ENCODE results near the gene SPIB.
A peak's percentile ranks its signal among the peaks of the same experiment; 100 is the strongest.

Gene SPIB

GRCh38 chr19:50418176-50419021, at the start of gene SPIB:
SPIB (plus strand) TSS chr19:50418938; CDS start chr19:50418963, 25 bp downstream.
- peaks cover 13% of the 10 kb centered on the region for H3K36me3 Mint-ChIP-seq (ENCODE audit: low read depth)
- H3K9me3 Mint-ChIP-seq: no peaks in the 10 kb centered on the region
- peak within 1 kb of the TSS; percentile 22 for H3K27ac Mint-ChIP-seq
- no peak within 1 kb of the TSS for H3K4me3 Mint-ChIP-seq
- peaks cover 4% of the 10 kb centered on the region for H3K4me1 Mint-ChIP-seq (ENCODE audit: low read depth)
- DNase-seq (ENCODE audit: low spot score): no peak
- peaks cover 12% of the 10 kb centered on the region for H3K27me3 Mint-ChIP-seq (ENCODE audit: low read depth)

- H3K9me3 Mint-ChIP-seq: no peaks in the 10 kb centered on the region
- DNase-seq (ENCODE audit: low spot score): no peak
- H3K4me1 Mint-ChIP-seq (ENCODE audit: low read depth): peaks cover 18% of the 10 kb centered on the region
- no peak overlapping the region for H3K27ac Mint-ChIP-seq
- no peak overlapping the region for H3K4me3 Mint-ChIP-seq
- H3K36me3 Mint-ChIP-seq (ENCODE audit: low read depth): peaks cover 3% of the 10 kb centered on the region
- no peaks in the 10 kb centered on the region for H3K27me3 Mint-ChIP-seq (ENCODE audit: low read depth)
Measured at GRCh38 chr19:50371914-50372475, 46.7 kb upstream of the SPIB start.

- Mint-ChIP-seq H3K4me1 (ENCODE audit: low read depth) (peaks cover 13% of the 10 kb centered on the region), H3K36me3 (ENCODE audit: low read depth) (peaks cover 36% of the 10 kb centered on the region), H3K27me3 (ENCODE audit: low read depth) (no peaks in the 10 kb centered on the region), H3K27ac (peak within 1 kb of the TSS; percentile 98), H3K9me3 (no peaks in the 10 kb centered on the region), H3K4me3 (peak within 1 kb of the TSS; percentile 88)
- peak; percentile 93 for DNase-seq (ENCODE audit: low spot score)
Measured at GRCh38 chr19:50376166-50377050, 42.3 kb upstream of the SPIB start, which contains the start of gene NR1H2. NR1H2 (plus strand) TSS chr19:50376457; CDS start chr19:50377606, 1,149 bp downstream.

- Mint-ChIP-seq H3K36me3 (ENCODE audit: low read depth) (peaks cover 38% of the 10 kb centered on the region), H3K4me1 (ENCODE audit: low read depth) (peaks cover 13% of the 10 kb centered on the region), H3K27ac (peak overlapping the region; percentile 98), H3K9me3 (no peaks in the 10 kb centered on the region), H3K27me3 (ENCODE audit: low read depth) (no peaks in the 10 kb centered on the region), H3K4me3 (peak overlapping the region; percentile 88)
- DNase-seq (ENCODE audit: low spot score): no peak
Measured at GRCh38 chr19:50377051-50377461, 41.7 kb upstream of the SPIB start.

- H3K27ac Mint-ChIP-seq: no peak overlapping the region
- peaks cover 38% of the 10 kb centered on the region for H3K36me3 Mint-ChIP-seq (ENCODE audit: low read depth)
- peaks cover 13% of the 10 kb centered on the region for H3K4me1 Mint-ChIP-seq (ENCODE audit: low read depth)
- H3K9me3 Mint-ChIP-seq: no peaks in the 10 kb centered on the region
- no peaks in the 10 kb centered on the region for H3K27me3 Mint-ChIP-seq (ENCODE audit: low read depth)
- peak overlapping the region; percentile 88 for H3K4me3 Mint-ChIP-seq
- no peak for DNase-seq (ENCODE audit: low spot score)
Measured at GRCh38 chr19:50377517-50377916, 41.2 kb upstream of the SPIB start.

GRCh38 chr19:50378169-50378862, 40.4 kb upstream of the SPIB start:
- peaks cover 40% of the 10 kb centered on the region for H3K36me3 Mint-ChIP-seq (ENCODE audit: low read depth)
- peaks cover 15% of the 10 kb centered on the region for H3K4me1 Mint-ChIP-seq (ENCODE audit: low read depth)

GRCh38 chr19:50378863-50379236, 39.9 kb upstream of the SPIB start:
- no peak for DNase-seq (ENCODE audit: low spot score)
- Mint-ChIP-seq H3K4me3 (no peak overlapping the region), H3K27me3 (ENCODE audit: low read depth) (no peaks in the 10 kb centered on the region), H3K27ac (no peak overlapping the region), H3K4me1 (ENCODE audit: low read depth) (peaks cover 20% of the 10 kb centered on the region), H3K9me3 (no peaks in the 10 kb centered on the region), H3K36me3 (ENCODE audit: low read depth) (peaks cover 40% of the 10 kb centered on the region)

More at GRCh38 chr19:50378169-50378862, 40.4 kb upstream of the SPIB start:
- Mint-ChIP-seq H3K9me3 (no peaks in the 10 kb centered on the region), H3K27me3 (ENCODE audit: low read depth) (no peaks in the 10 kb centered on the region), H3K27ac (peak overlapping the region; percentile 47), H3K4me3 (no peak overlapping the region)
- DNase-seq (ENCODE audit: low spot score): no peak

- H3K27me3 Mint-ChIP-seq (ENCODE audit: low read depth): no peaks in the 10 kb centered on the region
Measured at GRCh38 chr19:50379602-50380001, 39.1 kb upstream of the SPIB start.

GRCh38 chr19:50380137-50380536, 38.6 kb upstream of the SPIB start:
- H3K27ac Mint-ChIP-seq: no peak overlapping the region
- DNase-seq (ENCODE audit: low spot score): no peak
- H3K4me1 Mint-ChIP-seq (ENCODE audit: low read depth): peaks cover 25% of the 10 kb centered on the region
- H3K36me3 Mint-ChIP-seq (ENCODE audit: low read depth): peaks cover 49% of the 10 kb centered on the region
- no peak overlapping the region for H3K4me3 Mint-ChIP-seq
- H3K27me3 Mint-ChIP-seq (ENCODE audit: low read depth): no peaks in the 10 kb centered on the region
- no peaks in the 10 kb centered on the region for H3K9me3 Mint-ChIP-seq

More at GRCh38 chr19:50379602-50380001, 39.1 kb upstream of the SPIB start:
- no peak for DNase-seq (ENCODE audit: low spot score)
- Mint-ChIP-seq H3K27ac (no peak overlapping the region), H3K9me3 (no peaks in the 10 kb centered on the region), H3K4me1 (ENCODE audit: low read depth) (peaks cover 19% of the 10 kb centered on the region), H3K4me3 (no peak overlapping the region), H3K36me3 (ENCODE audit: low read depth) (peaks cover 43% of the 10 kb centered on the region)

- Mint-ChIP-seq H3K27ac (no peak overlapping the region), H3K9me3 (no peaks in the 10 kb centered on the region), H3K27me3 (ENCODE audit: low read depth) (no peaks in the 10 kb centered on the region), H3K4me3 (no peak overlapping the region), H3K4me1 (ENCODE audit: low read depth) (peaks cover 27% of the 10 kb centered on the region), H3K36me3 (ENCODE audit: low read depth) (peaks cover 50% of the 10 kb centered on the region)
- no peak for DNase-seq (ENCODE audit: low spot score)
Measured at GRCh38 chr19:50380751-50381151, 38.0 kb upstream of the SPIB start.

- Mint-ChIP-seq H3K9me3 (no peaks in the 10 kb centered on the region), H3K4me1 (ENCODE audit: low read depth) (peaks cover 27% of the 10 kb centered on the region), H3K27me3 (ENCODE audit: low read depth) (no peaks in the 10 kb centered on the region), H3K36me3 (ENCODE audit: low read depth) (peaks cover 47% of the 10 kb centered on the region), H3K4me3 (no peak overlapping the region), H3K27ac (no peak overlapping the region)
- DNase-seq (ENCODE audit: low spot score): no peak
Measured at GRCh38 chr19:50381881-50382729, 36.6 kb upstream of the SPIB start.

GRCh38 chr19:50383001-50383851, 35.5 kb upstream of the SPIB start:
- peaks cover 40% of the 10 kb centered on the region for H3K36me3 Mint-ChIP-seq (ENCODE audit: low read depth)
- no peak for DNase-seq (ENCODE audit: low spot score)
- peak overlapping the region; percentile 98 for H3K27ac Mint-ChIP-seq
- H3K27me3 Mint-ChIP-seq (ENCODE audit: low read depth): no peaks in the 10 kb centered on the region
- no peaks in the 10 kb centered on the region for H3K9me3 Mint-ChIP-seq
- peak overlapping the region; percentile 97 for H3K4me3 Mint-ChIP-seq
- H3K4me1 Mint-ChIP-seq (ENCODE audit: low read depth): peaks cover 23% of the 10 kb centered on the region

Measured in T-helper 2 cell treated with Interferon-gamma antibody and Interleukin-4, amounts not matched to agents 5 μg/mL and 100 μg/mL, for 36 hours (primary cell).